Type B pancreatic cell (in vitro differentiated cells): ENCODE data around the gene TGFB2. TPM values are rescaled to one million over a fixed set of nuclear protein-coding genes. Genes with fewer than 3 reads are reported as not detected.
"Not testable (repeated sequence)": the region's sequence is repeated elsewhere in the genome, so short reads cannot be mapped to it uniquely, and the experiment has no call there.

Experiments
- DNase-seq: peaks from one replicate; pipeline ENCODE4 v3.0.0; 2021; ENCODE audit warnings: mixed read lengths; ENCODE audit not compliant: unreplicated experiment; ENCODE audit errors: extremely low spot score
- H3K27ac Mint-ChIP-seq: 2 replicates; pipeline ENCODE4 v1.8.0; 2021; ENCODE audit warnings: mild to moderate bottlenecking, mixed read lengths
- H3K27me3 Mint-ChIP-seq: 2 replicates; pipeline ENCODE4 v1.8.0; 2021; ENCODE audit warnings: mixed read lengths
- H3K36me3 Mint-ChIP-seq: 2 replicates; pipeline ENCODE4 v1.8.0; 2021; ENCODE audit warnings: mixed read lengths
- H3K4me1 Mint-ChIP-seq: one replicate; pipeline ENCODE4 v1.8.0; 2021; ENCODE audit warnings: mixed read lengths; ENCODE audit not compliant: unreplicated experiment
- H3K4me3 Mint-ChIP-seq: 2 replicates; pipeline ENCODE4 v1.8.0; 2021; ENCODE audit warnings: mild to moderate bottlenecking, mixed read lengths
- H3K9me3 Mint-ChIP-seq: 2 replicates; pipeline ENCODE4 v1.8.0; 2021; ENCODE audit warnings: mixed read lengths
- total RNA-seq: library from RNA; stranded (reverse); gene quantifications from 2 replicates; pipeline ENCODE4 v1.2.1, GENCODE V29; 2021; ENCODE audit warnings: low replicate concordance
- TF ChIP-seq, protein P1 (sequence below): fragments of 200-600 bp; sonication (generic); conservative IDR thresholded peaks from 2 replicates; pipeline ENCODE4 v1.5.0; 2021; ENCODE audit warnings: antibody characterized with exemption, mild to moderate bottlenecking

Gene TGFB2
- total RNA-seq, 1 donor from 2014 or later, result 207 TPM

DNA sequence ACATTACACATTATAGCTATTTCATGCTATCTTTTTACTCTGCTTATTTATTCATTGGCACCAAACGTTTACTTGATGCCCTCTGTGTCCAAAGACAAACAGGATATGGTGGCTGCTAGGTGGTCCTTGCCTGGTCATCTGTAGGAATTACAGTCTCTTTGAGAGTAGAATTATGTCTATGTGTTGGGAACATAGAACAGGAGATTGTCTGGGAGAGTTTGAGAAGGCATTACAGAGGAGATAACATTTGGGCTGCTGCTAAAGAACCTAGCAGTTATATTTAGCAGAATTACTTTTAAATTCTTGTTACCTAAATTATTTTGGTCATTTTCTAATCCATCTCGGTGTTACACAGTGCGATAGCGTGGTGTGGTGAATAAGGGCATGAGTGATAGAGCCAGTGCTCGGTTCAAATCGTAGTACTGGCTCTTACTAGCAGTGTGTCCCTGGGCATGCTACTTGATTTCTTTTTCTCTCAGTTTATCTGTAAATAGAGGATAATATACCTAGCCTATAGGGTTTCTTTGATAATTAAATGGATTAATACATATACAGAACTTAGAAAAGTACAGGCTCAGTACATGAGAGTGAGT lies 39.6 kb upstream of the TGFB2 start:
- Mint-ChIP-seq H3K4me1 (peaks cover 23% of the 10 kb centered on the region), H3K27ac (no peak overlapping the region), H3K4me3 (no peak overlapping the region), H3K9me3 (no peaks in the 10 kb centered on the region), H3K27me3 (no peaks in the 10 kb centered on the region), H3K36me3 (peaks cover 33% of the 10 kb centered on the region)
- DNase-seq, result no peak
- TF ChIP-seq, protein P1, sequence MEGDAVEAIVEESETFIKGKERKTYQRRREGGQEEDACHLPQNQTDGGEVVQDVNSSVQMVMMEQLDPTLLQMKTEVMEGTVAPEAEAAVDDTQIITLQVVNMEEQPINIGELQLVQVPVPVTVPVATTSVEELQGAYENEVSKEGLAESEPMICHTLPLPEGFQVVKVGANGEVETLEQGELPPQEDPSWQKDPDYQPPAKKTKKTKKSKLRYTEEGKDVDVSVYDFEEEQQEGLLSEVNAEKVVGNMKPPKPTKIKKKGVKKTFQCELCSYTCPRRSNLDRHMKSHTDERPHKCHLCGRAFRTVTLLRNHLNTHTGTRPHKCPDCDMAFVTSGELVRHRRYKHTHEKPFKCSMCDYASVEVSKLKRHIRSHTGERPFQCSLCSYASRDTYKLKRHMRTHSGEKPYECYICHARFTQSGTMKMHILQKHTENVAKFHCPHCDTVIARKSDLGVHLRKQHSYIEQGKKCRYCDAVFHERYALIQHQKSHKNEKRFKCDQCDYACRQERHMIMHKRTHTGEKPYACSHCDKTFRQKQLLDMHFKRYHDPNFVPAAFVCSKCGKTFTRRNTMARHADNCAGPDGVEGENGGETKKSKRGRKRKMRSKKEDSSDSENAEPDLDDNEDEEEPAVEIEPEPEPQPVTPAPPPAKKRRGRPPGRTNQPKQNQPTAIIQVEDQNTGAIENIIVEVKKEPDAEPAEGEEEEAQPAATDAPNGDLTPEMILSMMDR, result no peak

DNA sequence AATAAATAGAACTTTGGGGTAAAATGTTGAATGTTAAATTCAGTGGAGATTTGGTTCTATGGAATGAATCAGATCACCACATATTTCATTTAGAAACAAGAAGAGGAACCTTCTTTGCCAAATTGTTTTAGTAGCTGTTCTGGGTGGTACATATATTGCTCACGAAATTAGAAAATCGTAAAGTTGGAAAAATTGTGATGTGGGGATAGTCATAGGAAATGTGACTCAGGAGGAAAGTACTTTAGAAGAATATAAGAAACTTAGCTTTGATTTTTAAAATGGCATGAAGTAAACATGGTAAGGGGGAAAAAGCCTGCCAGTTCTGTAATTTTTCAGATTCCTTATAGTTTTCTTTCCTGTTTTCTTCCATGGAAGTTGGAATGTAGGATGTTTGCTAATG lies 32.6 kb upstream of the TGFB2 start:
- Mint-ChIP-seq H3K4me1 (no peaks in the 10 kb centered on the region), H3K4me3 (no peak overlapping the region), H3K9me3 (no peaks in the 10 kb centered on the region), H3K27me3 (no peaks in the 10 kb centered on the region), H3K36me3 (peaks cover 36% of the 10 kb centered on the region), H3K27ac (no peak overlapping the region)
- DNase-seq, result no peak
- TF ChIP-seq, protein P1, result no peak

DNA sequence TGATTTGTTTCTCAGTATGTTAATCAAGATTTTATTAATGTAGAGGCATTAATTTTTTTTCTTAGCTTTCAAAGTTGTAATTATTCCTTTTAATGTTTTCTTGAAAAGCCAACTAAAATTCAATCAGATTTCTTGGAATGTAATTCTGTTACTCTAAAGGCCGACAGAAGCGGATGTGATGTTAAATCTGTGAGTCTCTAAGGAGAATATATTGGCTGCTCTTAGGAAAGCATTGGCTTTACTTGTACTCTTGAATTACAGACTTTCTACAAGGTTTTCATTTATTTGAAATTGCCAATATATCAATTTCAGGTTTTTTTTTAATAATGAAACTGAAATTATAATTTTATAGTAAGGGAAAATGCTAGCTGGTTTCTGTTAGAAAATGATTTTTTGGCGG lies 30.8 kb upstream of the TGFB2 start:
- DNase-seq, result no peak
- Mint-ChIP-seq H3K9me3 (no peaks in the 10 kb centered on the region), H3K4me3 (no peak overlapping the region), H3K36me3 (peaks cover 27% of the 10 kb centered on the region), H3K27me3 (no peaks in the 10 kb centered on the region), H3K27ac (no peak overlapping the region), H3K4me1 (no peaks in the 10 kb centered on the region)
- TF ChIP-seq, protein P1, result no peak

GRCh38 chr1:218315638-218316037 lies 29.5 kb upstream of the TGFB2 start:
- Mint-ChIP-seq H3K9me3 (no peaks in the 10 kb centered on the region), H3K36me3 (peaks cover 23% of the 10 kb centered on the region), H3K4me1 (no peaks in the 10 kb centered on the region), H3K4me3 (no peak overlapping the region), H3K27me3 (no peaks in the 10 kb centered on the region), H3K27ac (no peak overlapping the region)
- no peak for DNase-seq
- TF ChIP-seq, protein P1, result no peak

- Mint-ChIP-seq H3K27ac (no peak overlapping the region), H3K4me1 (no peaks in the 10 kb centered on the region), H3K9me3 (no peaks in the 10 kb centered on the region), H3K27me3 (no peaks in the 10 kb centered on the region), H3K36me3 (peaks cover 18% of the 10 kb centered on the region), H3K4me3 (no peak overlapping the region)
- TF ChIP-seq, protein P1, result no peak
- DNase-seq, result no peak
Measured at GRCh38 chr1:218317061-218317460, 28.1 kb upstream of the TGFB2 start.

DNA sequence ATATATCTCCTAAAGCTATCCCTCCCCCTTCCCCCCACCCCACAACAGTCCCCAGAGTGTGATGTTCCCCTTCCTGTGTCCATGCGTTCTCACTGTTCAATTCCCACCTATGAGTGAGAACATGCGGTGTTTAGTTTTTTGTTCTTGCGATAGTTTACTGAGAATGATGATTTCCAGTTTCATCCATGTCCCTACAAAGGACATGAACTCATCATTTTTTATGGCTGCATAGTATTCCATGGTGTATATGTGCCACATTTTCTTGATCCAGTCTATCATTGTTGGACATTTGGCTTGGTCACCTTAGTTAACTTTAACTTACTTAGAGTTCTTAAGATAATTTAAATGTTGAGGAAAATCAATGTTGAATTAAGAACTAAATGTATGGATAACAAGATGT lies 25.0 kb upstream of the TGFB2 start:
- not testable (repeated sequence) for H3K4me1 Mint-ChIP-seq

More for the DNA sequence above, 25.0 kb upstream of the TGFB2 start:
- H3K4me3 Mint-ChIP-seq, DNase-seq, H3K27ac Mint-ChIP-seq, H3K27me3 Mint-ChIP-seq, H3K9me3 Mint-ChIP-seq: not testable (repeated sequence)
- peaks cover 21% of the 10 kb centered on the region for H3K36me3 Mint-ChIP-seq
